ENCODE measurements around the gene RRBP1.

GRCh38 chr20:17687800-17688199, 5.8 kb upstream of the RRBP1 start:
- TF ChIP-seq POLR2A (IDR thresholded peaks at IDR 0.05; ENCODE audit: low read depth, low read length) (no peak), MAFK (IDR thresholded peaks at IDR 0.05; ENCODE audit: low read depth, low read length) (no peak), CTCF (conservative IDR thresholded peaks at IDR 0.05; ENCODE audit: low read depth, low read length) (no peak), RFX5 (IDR thresholded peaks at IDR 0.05; ENCODE audit: low read depth, low read length) (no peak), NFE2L2 (IDR thresholded peaks at IDR 0.05; ENCODE audit: low read depth, low read length) (no peak), RAD21 (IDR thresholded peaks at IDR 0.05; ENCODE audit: low read length) (no peak), BHLHE40 (IDR thresholded peaks at IDR 0.05; ENCODE audit: low read depth, low read length) (no peak), SMC3 (IDR thresholded peaks at IDR 0.05; ENCODE audit: low read depth, low read length) (no peak), MXI1 (IDR thresholded peaks at IDR 0.05; ENCODE audit: borderline replicate concordance, low read depth, low read length) (no peak), CEBPB (IDR thresholded peaks at IDR 0.05; ENCODE audit: low read depth, low read length) (peak; percentile 27; the same call in 1 of the 2 replicates), RCOR1 (IDR thresholded peaks at IDR 0.05; ENCODE audit: insufficient replicate concordance, low read length) (no peak)
- TF ChIP-seq, protein P1, sequence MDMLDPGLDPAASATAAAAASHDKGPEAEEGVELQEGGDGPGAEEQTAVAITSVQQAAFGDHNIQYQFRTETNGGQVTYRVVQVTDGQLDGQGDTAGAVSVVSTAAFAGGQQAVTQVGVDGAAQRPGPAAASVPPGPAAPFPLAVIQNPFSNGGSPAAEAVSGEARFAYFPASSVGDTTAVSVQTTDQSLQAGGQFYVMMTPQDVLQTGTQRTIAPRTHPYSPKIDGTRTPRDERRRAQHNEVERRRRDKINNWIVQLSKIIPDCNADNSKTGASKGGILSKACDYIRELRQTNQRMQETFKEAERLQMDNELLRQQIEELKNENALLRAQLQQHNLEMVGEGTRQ (IDR thresholded peaks at IDR 0.05; ENCODE audit: low read depth, low read length), result no peak
- TF ChIP-seq, protein P2, sequence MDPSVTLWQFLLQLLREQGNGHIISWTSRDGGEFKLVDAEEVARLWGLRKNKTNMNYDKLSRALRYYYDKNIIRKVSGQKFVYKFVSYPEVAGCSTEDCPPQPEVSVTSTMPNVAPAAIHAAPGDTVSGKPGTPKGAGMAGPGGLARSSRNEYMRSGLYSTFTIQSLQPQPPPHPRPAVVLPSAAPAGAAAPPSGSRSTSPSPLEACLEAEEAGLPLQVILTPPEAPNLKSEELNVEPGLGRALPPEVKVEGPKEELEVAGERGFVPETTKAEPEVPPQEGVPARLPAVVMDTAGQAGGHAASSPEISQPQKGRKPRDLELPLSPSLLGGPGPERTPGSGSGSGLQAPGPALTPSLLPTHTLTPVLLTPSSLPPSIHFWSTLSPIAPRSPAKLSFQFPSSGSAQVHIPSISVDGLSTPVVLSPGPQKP (IDR thresholded peaks at IDR 0.05; ENCODE audit: borderline replicate concordance, low read depth, low read length), result no peak
